ENCODE data around the gene APOBEC3B. TPM values are rescaled to one million over a fixed set of nuclear protein-coding genes. Genes with fewer than 3 reads are reported as not detected.

The APOBEC3B gene
- total and polyA plus RNA-seq, 9 of the 15 experiments (the other 6 are each of a cell fraction or from before 2014, with no cell fraction given) = 5.9 to 166 (median 43.2) TPM

DNA sequence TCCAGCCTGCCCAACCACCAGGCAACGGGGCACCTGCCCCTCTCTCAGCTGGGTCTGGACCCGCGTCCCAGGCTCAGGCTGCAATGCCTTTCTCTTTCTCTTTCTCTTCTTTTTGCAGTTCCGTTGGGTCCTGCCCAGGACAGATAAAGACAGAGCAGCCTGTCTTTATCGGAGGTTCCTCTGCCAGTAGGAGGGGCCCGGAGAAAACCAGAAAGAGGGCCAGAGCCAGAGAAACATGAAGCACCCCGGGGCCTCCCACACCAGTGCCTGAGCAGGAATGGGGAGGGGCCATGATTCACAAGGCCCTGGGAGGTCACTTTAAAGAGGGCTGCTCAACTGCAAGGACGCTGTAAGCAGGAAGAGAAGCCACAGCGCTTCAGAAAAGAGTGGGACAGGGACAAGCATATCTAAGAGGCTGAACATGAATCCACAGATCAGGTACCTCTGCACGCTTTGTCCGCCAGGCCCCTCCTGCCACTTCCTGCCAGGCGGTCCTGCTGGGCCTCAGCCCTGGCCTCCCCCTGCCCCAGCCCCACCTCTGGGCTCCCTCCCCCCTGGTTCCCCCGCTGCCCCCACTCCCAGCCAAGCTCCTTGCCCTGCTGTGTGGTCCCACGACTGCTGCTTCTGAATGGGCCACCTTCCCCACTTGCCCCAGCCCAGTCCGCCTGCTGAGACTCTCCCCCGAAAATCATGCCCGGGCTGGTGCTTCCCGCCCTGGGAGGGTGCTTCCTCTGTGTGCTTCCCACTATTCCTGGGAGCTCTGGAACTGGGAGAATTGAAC, 32.0 kb downstream of the APOBEC3B start, which contains the start of gene APOBEC3C (continued):
- TF ChIP-seq, protein P1, sequence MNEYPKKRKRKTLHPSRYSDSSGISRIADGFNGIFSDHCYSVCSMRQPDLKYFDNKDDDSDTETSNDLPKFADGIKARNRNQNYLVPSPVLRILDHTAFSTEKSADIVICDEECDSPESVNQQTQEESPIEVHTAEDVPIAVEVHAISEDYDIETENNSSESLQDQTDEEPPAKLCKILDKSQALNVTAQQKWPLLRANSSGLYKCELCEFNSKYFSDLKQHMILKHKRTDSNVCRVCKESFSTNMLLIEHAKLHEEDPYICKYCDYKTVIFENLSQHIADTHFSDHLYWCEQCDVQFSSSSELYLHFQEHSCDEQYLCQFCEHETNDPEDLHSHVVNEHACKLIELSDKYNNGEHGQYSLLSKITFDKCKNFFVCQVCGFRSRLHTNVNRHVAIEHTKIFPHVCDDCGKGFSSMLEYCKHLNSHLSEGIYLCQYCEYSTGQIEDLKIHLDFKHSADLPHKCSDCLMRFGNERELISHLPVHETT (CRISPR knock-in tag; conservative IDR thresholded peaks at IDR 0.05 in 1 of 2, IDR thresholded peaks at IDR 0.05 in 1 of 2) = no peak
- TF ChIP-seq, protein P2, sequence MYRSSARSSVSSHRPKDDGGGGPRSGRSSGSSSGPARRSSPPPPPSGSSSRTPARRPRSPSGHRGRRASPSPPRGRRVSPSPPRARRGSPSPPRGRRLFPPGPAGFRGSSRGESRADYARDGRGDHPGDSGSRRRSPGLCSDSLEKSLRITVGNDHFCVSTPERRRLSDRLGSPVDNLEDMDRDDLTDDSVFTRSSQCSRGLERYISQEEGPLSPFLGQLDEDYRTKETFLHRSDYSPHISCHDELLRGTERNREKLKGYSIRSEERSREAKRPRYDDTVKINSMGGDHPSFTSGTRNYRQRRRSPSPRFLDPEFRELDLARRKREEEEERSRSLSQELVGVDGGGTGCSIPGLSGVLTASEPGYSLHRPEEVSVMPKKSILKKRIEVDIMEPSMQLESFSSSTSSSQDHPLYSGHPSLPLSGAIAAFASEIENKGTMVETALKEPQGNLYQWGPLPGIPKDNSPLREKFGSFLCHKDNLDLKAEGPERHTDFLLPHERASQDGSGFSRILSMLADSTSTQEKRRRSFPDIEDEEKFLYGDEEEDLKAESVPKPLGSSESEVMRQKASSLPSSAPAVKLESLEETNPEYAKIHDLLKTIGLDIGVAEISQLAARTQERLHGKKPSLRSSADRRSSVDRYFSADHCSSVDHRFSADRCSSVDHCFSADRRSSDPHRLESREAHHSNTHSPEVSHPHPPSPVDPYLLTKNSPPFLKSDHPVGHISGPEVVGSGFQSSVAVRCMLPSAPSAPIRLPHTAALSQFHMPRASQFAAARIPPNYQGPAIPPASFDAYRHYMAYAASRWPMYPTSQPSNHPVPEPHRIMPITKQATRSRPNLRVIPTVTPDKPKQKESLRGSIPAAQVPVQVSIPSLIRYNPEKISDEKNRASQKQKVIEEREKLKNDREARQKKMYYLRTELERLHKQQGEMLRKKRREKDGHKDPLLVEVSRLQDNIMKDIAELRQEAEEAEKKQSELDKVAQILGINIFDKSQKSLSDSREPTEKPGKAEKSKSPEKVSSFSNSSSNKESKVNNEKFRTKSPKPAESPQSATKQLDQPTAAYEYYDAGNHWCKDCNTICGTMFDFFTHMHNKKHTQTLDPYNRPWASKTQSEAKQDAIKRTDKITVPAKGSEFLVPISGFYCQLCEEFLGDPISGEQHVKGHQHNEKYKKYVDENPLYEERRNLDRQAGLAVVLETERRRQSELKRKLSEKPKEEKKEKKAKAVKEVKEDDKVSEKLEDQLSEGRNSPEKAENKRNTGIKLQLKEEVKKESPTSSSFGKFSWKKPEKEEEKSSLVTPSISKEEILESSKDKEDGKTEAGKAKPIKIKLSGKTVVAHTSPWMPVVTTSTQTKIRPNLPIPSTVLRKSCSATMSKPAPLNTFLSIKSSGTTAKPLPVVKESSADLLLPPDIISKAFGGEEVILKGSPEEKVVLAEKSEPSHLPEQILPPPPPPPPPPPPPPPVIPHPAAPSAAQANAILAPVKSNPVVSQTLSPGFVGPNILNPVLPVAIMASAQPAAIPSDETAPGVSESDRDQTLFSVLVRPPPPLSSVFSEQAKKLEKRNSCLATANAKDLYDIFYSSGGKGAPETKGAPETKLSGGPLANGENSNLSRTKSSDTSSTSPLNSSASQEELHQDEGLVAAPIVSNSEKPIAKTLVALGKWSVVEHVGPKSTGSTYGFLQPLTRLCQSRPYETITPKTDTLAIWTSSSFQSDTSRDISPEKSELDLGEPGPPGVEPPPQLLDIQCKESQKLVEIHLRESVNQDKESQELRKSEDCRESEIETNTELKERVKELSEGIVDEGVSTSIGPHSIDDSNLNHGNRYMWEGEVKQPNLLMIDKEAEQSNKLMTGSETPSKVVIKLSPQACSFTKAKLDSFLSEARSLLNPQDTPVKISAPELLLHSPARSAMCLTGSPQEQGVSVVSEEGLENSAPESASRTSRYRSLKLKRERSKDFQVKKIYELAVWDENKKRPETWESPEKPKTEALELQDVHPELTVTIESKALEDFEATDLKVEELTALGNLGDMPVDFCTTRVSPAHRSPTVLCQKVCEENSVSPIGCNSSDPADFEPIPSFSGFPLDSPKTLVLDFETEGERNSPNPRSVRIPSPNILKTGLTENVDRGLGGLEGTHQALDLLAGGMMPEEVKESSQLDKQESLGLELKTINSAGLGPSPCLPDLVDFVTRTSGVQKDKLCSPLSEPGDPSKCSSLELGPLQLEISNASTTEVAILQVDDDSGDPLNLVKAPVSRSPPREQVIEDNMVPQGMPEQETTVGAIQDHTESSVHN (IDR thresholded peaks at IDR 0.05; ENCODE audit: borderline replicate concordance in 1 of 2, low read depth in 1 of 2) = 0 out of 4 replicates have a peak, but pooled peaks of 1 of the 2 experiments have one; percentile 40
- TF ChIP-seq MTF1 (CRISPR knock-in tag; IDR thresholded peaks at IDR 0.05; ENCODE audit: borderline replicate concordance) (no peak), ZNF347 (CRISPR knock-in tag; IDR thresholded peaks at IDR 0.05; ENCODE audit: low read depth) (no peak), IFI16 (CRISPR knock-in tag; IDR thresholded peaks at IDR 0.05) (no peak), ARID2 (IDR thresholded peaks at IDR 0.05) (no peak), KLF16 (IDR thresholded peaks at IDR 0.05) (peak; percentile 75), LARP7 (IDR thresholded peaks at IDR 0.05) (no peak)
- TF ChIP-seq, protein P3, sequence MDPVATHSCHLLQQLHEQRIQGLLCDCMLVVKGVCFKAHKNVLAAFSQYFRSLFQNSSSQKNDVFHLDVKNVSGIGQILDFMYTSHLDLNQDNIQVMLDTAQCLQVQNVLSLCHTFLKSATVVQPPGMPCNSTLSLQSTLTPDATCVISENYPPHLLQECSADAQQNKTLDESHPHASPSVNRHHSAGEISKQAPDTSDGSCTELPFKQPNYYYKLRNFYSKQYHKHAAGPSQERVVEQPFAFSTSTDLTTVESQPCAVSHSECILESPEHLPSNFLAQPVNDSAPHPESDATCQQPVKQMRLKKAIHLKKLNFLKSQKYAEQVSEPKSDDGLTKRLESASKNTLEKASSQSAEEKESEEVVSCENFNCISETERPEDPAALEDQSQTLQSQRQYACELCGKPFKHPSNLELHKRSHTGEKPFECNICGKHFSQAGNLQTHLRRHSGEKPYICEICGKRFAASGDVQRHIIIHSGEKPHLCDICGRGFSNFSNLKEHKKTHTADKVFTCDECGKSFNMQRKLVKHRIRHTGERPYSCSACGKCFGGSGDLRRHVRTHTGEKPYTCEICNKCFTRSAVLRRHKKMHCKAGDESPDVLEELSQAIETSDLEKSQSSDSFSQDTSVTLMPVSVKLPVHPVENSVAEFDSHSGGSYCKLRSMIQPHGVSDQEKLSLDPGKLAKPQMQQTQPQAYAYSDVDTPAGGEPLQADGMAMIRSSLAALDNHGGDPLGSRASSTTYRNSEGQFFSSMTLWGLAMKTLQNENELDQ (CRISPR knock-in tag; IDR thresholded peaks at IDR 0.05; ENCODE audit: borderline replicate concordance) = no peak
- TF ChIP-seq, protein P4, sequence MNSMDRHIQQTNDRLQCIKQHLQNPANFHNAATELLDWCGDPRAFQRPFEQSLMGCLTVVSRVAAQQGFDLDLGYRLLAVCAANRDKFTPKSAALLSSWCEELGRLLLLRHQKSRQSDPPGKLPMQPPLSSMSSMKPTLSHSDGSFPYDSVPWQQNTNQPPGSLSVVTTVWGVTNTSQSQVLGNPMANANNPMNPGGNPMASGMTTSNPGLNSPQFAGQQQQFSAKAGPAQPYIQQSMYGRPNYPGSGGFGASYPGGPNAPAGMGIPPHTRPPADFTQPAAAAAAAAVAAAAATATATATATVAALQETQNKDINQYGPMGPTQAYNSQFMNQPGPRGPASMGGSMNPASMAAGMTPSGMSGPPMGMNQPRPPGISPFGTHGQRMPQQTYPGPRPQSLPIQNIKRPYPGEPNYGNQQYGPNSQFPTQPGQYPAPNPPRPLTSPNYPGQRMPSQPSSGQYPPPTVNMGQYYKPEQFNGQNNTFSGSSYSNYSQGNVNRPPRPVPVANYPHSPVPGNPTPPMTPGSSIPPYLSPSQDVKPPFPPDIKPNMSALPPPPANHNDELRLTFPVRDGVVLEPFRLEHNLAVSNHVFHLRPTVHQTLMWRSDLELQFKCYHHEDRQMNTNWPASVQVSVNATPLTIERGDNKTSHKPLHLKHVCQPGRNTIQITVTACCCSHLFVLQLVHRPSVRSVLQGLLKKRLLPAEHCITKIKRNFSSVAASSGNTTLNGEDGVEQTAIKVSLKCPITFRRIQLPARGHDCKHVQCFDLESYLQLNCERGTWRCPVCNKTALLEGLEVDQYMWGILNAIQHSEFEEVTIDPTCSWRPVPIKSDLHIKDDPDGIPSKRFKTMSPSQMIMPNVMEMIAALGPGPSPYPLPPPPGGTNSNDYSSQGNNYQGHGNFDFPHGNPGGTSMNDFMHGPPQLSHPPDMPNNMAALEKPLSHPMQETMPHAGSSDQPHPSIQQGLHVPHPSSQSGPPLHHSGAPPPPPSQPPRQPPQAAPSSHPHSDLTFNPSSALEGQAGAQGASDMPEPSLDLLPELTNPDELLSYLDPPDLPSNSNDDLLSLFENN (IDR thresholded peaks at IDR 0.05; ENCODE audit: low read depth in 2 of 2, low read length in 2 of 2) = no peak; a peak in 1 of 4 replicates

All from K562 (cell line).